ENCODE data around the gene HIBCH.
"Not testable (repeated sequence)": the region's sequence is repeated elsewhere in the genome, so short reads cannot be mapped to it uniquely, and the experiment has no call there.

The HIBCH gene

GRCh38 chr2:190184460-190184859 lies 135.2 kb downstream of the HIBCH start:
- no peak for DNase-seq

GRCh38 chr2:190183539-190183938 lies 136.1 kb downstream of the HIBCH start:
- DNase-seq = no peak

- DNase-seq = no peak
Observed at GRCh38 chr2:190182071-190182524, 137.5 kb downstream of the HIBCH start.

GRCh38 chr2:190181123-190181669 lies 138.4 kb downstream of the HIBCH start:
- no peak for DNase-seq

- peak; percentile 11 for DNase-seq
Observed at GRCh38 chr2:190180313-190181122, 139.1 kb downstream of the HIBCH start.

GRCh38 chr2:190179754-190180312 lies 139.8 kb downstream of the HIBCH start:
- DNase-seq = no peak

GRCh38 chr2:190178066-190178722 lies 141.4 kb downstream of the HIBCH start:
- DNase-seq = no peak

GRCh38 chr2:190177249-190178040 lies 142.2 kb downstream of the HIBCH start:
- DNase-seq = no peak

GRCh38 chr2:190173392-190173791 lies 146.2 kb downstream of the HIBCH start:
- no peak for DNase-seq

- DNase-seq = no peak
Observed at GRCh38 chr2:190170673-190171072, 149.0 kb downstream of the HIBCH start.

- DNase-seq = no peak
Observed at GRCh38 chr2:190169221-190170072, 150.2 kb downstream of the HIBCH start.

- DNase-seq = no peak
Observed at GRCh38 chr2:190167702-190168101, 151.9 kb downstream of the HIBCH start.

GRCh38 chr2:190165491-190165890 lies 154.1 kb downstream of the HIBCH start:
- DNase-seq = no peak

- no peak for DNase-seq
Observed at GRCh38 chr2:190162851-190163250, 156.8 kb downstream of the HIBCH start.

GRCh38 chr2:190159453-190159852 lies 160.2 kb downstream of the HIBCH start:
- no peak for DNase-seq

- no peak for DNase-seq
Observed at GRCh38 chr2:190158798-190159434, 160.7 kb downstream of the HIBCH start.

- not testable (repeated sequence) for DNase-seq
Observed at GRCh38 chr2:190157613-190158528, 161.8 kb downstream of the HIBCH start.

GRCh38 chr2:190156530-190157212 lies 163.0 kb downstream of the HIBCH start:
- DNase-seq = no peak
